Measurements from ENCODE around the gene SLC39A9.

DNA sequence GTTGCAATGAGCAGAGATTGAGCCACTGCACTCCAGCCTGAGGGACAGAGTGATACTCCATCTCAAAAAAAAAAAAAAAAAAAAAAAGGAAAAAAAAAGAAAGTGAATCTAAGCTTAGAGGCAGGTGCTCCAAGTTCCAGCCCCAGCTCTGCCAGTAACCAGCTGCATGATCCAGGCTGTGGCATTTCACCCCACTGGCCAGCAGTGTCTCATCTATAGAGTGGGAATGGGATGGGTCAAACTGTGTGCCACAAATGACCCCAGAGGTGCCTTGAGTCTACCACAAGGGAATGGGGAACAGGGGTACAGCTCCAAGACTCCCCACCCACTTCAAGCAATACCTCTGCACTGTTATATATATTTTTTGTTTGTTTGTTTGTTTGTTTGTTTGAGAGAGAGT, 91.0 kb downstream of the SLC39A9 start:
- TF ChIP-seq, protein P1, sequence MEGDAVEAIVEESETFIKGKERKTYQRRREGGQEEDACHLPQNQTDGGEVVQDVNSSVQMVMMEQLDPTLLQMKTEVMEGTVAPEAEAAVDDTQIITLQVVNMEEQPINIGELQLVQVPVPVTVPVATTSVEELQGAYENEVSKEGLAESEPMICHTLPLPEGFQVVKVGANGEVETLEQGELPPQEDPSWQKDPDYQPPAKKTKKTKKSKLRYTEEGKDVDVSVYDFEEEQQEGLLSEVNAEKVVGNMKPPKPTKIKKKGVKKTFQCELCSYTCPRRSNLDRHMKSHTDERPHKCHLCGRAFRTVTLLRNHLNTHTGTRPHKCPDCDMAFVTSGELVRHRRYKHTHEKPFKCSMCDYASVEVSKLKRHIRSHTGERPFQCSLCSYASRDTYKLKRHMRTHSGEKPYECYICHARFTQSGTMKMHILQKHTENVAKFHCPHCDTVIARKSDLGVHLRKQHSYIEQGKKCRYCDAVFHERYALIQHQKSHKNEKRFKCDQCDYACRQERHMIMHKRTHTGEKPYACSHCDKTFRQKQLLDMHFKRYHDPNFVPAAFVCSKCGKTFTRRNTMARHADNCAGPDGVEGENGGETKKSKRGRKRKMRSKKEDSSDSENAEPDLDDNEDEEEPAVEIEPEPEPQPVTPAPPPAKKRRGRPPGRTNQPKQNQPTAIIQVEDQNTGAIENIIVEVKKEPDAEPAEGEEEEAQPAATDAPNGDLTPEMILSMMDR (IDR thresholded peaks at IDR 0.05; ENCODE audit: poor library complexity, severe bottlenecking) = no peak
- TF ChIP-seq EP300 (conservative IDR thresholded peaks at IDR 0.05; ENCODE audit: poor library complexity, severe bottlenecking) = no peak
